IMR-90 (cell line): ENCODE results near the gene ORC2. TPM values are rescaled to one million over a fixed set of nuclear protein-coding genes. Genes with fewer than 3 reads are reported as not detected.
"Not testable (repeated sequence)": the region's sequence is repeated elsewhere in the genome, so short reads cannot be mapped to it uniquely, and the experiment has no call there.

Source experiments
- ATAC-seq: fragments of 200-7000 bp; cut with Tn5 transposase; 2 replicates; pipeline ENCODE4 v1.9.1; 2020; ENCODE audit warnings: low read depth, mild to moderate bottlenecking, moderate library complexity
- BruUV-seq: library from RNA; stranded (reverse); fragments of 400-500 nt; replicated peaks from 2 replicates; lab custom pipeline; 2021; lab: Mats Ljungman, UMichigan
- CTCF ChIA-PET: fragments of 300-600 bp; formaldehyde crosslinking; extraction: SDS; loops from one replicate; lab custom pipeline; 2021; ENCODE audit warnings: antibody characterized with exemption; lab: Yijun Ruan, JAX
- POLR2A ChIA-PET: fragments of 300-600 bp; sonication (Branson Sonifier 250); formaldehyde crosslinking; loops from one replicate; lab custom pipeline; 2022; ENCODE audit warnings: antibody characterized with exemption; ENCODE audit not compliant: unreplicated experiment; lab: Charles Lee
- DNase-seq: peaks from one replicate; pipeline ENCODE4 v3.0.0; 2013
- H2AFZ ChIP-seq: replicated peaks from 2 replicates; pipeline ENCODE3; 2013; ENCODE audit warnings: low read length, mild to moderate bottlenecking; ENCODE audit not compliant: poor library complexity
- H2AK5ac ChIP-seq: 2 replicates; pipeline ENCODE4 v1.6.1; 2013; ENCODE audit warnings: low read depth, low read length, inconsistent platforms
- H2AK9ac ChIP-seq: replicated peaks from 2 replicates; pipeline ENCODE3; 2013; ENCODE audit warnings: mild to moderate bottlenecking, low read depth, low read length, moderate library complexity; ENCODE audit not compliant: poor library complexity
- H2BK120ac ChIP-seq: 2 replicates; pipeline ENCODE4 v1.6.1; 2013; ENCODE audit warnings: low read depth, low read length, inconsistent platforms
- H2BK15ac ChIP-seq: 3 replicates; pipeline ENCODE4 v1.6.1; 2013; ENCODE audit warnings: low read depth, low read length, inconsistent platforms
- H2BK20ac ChIP-seq: 2 replicates; pipeline ENCODE4 v1.6.1; 2013; ENCODE audit warnings: low read depth, mild to moderate bottlenecking, inconsistent platforms, low read length, moderate library complexity
- H2BK5ac ChIP-seq: 2 replicates; pipeline ENCODE4 v1.6.1; 2013; ENCODE audit warnings: mild to moderate bottlenecking, low read depth, low read length, inconsistent platforms; ENCODE audit not compliant: poor library complexity, severe bottlenecking
- H3K14ac ChIP-seq: replicated peaks from 2 replicates; pipeline ENCODE4 v1.6.1; 2013; ENCODE audit warnings: low read depth, low read length, inconsistent platforms
- H3K18ac ChIP-seq: 2 replicates; pipeline ENCODE4 v1.6.1; 2013; ENCODE audit warnings: low read depth, low read length, control low read depth
- H3K23ac ChIP-seq: 2 replicates; pipeline ENCODE4 v1.6.1; 2013; ENCODE audit warnings: low read depth, low read length, inconsistent platforms
- H3K27ac ChIP-seq: 2 replicates; pipeline ENCODE4 v1.5.1; 2013; ENCODE audit warnings: mild to moderate bottlenecking, control low read depth, low read length; ENCODE audit not compliant: insufficient read depth
- H3K27me3 ChIP-seq: 2 replicates; pipeline ENCODE4 v1.6.1; 2013; ENCODE audit warnings: low read length; ENCODE audit not compliant: control insufficient read depth, insufficient read depth
- H3K36me3 ChIP-seq: 2 replicates; pipeline ENCODE4 v1.6.1; 2013; ENCODE audit warnings: low read length, mixed read lengths; ENCODE audit not compliant: control insufficient read depth, insufficient read depth
- H3K4ac ChIP-seq: 2 replicates; pipeline ENCODE4 v1.6.1; 2013; ENCODE audit warnings: low read depth, low read length, inconsistent platforms
- H3K4me1 ChIP-seq: 2 replicates; pipeline ENCODE4 v1.6.1; 2013; ENCODE audit warnings: low read length, mixed read lengths; ENCODE audit not compliant: control insufficient read depth, insufficient read depth
- H3K4me2 ChIP-seq: 2 replicates; pipeline ENCODE4 v1.6.1; 2013; ENCODE audit warnings: low read depth, mild to moderate bottlenecking, control low read depth, low read length, moderate library complexity
- H3K4me3 ChIP-seq: 2 replicates; pipeline ENCODE4 v1.5.1; 2013; ENCODE audit warnings: low read depth, mild to moderate bottlenecking, control low read depth, low read length, moderate library complexity; ENCODE audit not compliant: insufficient read depth
- H3K56ac ChIP-seq: 2 replicates; pipeline ENCODE4 v1.6.1; 2013; ENCODE audit warnings: low read length, inconsistent platforms; ENCODE audit not compliant: insufficient read depth; ENCODE audit errors: extremely low read depth
- H3K79me1 ChIP-seq, 2 experiments: 2 replicates each; pipeline ENCODE4 v1.6.1; 2013; ENCODE audit warnings: low read length in 2 of 2, inconsistent platforms in 1 of 2, low read depth in 1 of 2
- H3K9ac ChIP-seq: 2 replicates; pipeline ENCODE4 v1.6.1; 2013; ENCODE audit warnings: low read depth, low read length, control low read depth
- H3K9me1 ChIP-seq: 2 replicates; pipeline ENCODE4 v1.6.1; 2013; ENCODE audit warnings: low read length, inconsistent platforms; ENCODE audit not compliant: insufficient read depth
- H3K9me3 ChIP-seq: 2 replicates; pipeline ENCODE4 v1.6.1; 2013; ENCODE audit warnings: low read length; ENCODE audit not compliant: control insufficient read depth, insufficient read depth
- H4K20me1 ChIP-seq: 2 replicates; pipeline ENCODE4 v1.6.1; 2013; ENCODE audit warnings: low read length, inconsistent platforms; ENCODE audit not compliant: insufficient read depth
- H4K5ac ChIP-seq: 2 replicates; pipeline ENCODE4 v1.6.1; 2013; ENCODE audit warnings: mild to moderate bottlenecking, low read depth, low read length, control low read depth
- H4K8ac ChIP-seq, 2 experiments: 2 replicates each; pipeline ENCODE4 v1.6.1; 2013; ENCODE audit warnings: low read depth in 2 of 2, low read length in 2 of 2, control low read depth in 1 of 2, inconsistent platforms in 1 of 2
- H4K91ac ChIP-seq: 2 replicates; pipeline ENCODE4 v1.6.1; 2013; ENCODE audit warnings: low read depth, low read length, inconsistent platforms; ENCODE audit not compliant: insufficient read depth
- ELK1 ChIP-seq: fragments of 150-350 bp; IDR thresholded peaks from 2 replicates; pipeline ENCODE4 v1.6.1; 2016; ENCODE audit warnings: low read depth, mild to moderate bottlenecking, low read length, moderate library complexity, borderline replicate concordance
- RFX5 ChIP-seq: IDR thresholded peaks from 2 replicates; pipeline ENCODE4 v1.8.0; 2012; ENCODE audit warnings: low read depth, mild to moderate bottlenecking, low read length, moderate library complexity
- WGBS, 2 experiments: methylation state at CpG; one replicate each; pipeline versions ENCODE4 v1.1.5 to v1.1.7; 2013; ENCODE audit warnings: missing lambda C conversion rate in 2 of 2; ENCODE audit not compliant: insufficient read length in 1 of 2; ENCODE audit errors: extremely low coverage in 2 of 2; 5-methylcytosine and 5-hydroxymethylcytosine counted together
- dilution Hi-C: fragments of 300-500 bp; cut with HindIII; formaldehyde crosslinking; loops from one replicate; pipeline ENCODE4 v1.14.3; 2018; ENCODE audit warnings: low sequenced_read_pairs; ENCODE audit not compliant: unreplicated experiment
- in situ Hi-C: fragments of 300-500 bp; cut with MboI; formaldehyde crosslinking; loops from 3 replicates; pipeline ENCODE4 v1.14.3; 2019; ENCODE audit warnings: low sequenced_read_pairs, inconsistent platforms, mixed read lengths
- intact Hi-C: fragments of 100-400 bp; cut with micrococcal nuclease; formaldehyde crosslinking; loops from 2 replicates; pipeline ENCODE4 v1.10.0; 2022
- polyA plus RNA-seq, 3 experiments: library from polyadenylated mRNA; depleted of rRNA; stranded (reverse); fragments of >200 nt; gene quantifications; 2 replicates each; pipeline ENCODE4 v1.2.3, GENCODE V29; 2012; ENCODE audit warnings: low replicate concordance in 1 of 3
- total RNA-seq: library from RNA; depleted of rRNA; stranded (reverse); fragments of >200 nt; gene quantifications from 2 replicates; pipeline ENCODE4 v1.2.3, GENCODE V29; 2012

The ORC2 gene
- total and polyA plus RNA-seq, 2 of the 4 experiments (the other 2 are of a cell fraction), result 4.4 to 10.0 TPM

- no peak for TF ChIP-seq ELK1
- TF ChIP-seq RFX5, result no peak
These were observed 74.5 kb downstream of the ORC2 start, which contains the start of the genes NIF3L1 and PPIL3 (continued) for GRCh38 chr2:200888704-200889625.

DNA sequence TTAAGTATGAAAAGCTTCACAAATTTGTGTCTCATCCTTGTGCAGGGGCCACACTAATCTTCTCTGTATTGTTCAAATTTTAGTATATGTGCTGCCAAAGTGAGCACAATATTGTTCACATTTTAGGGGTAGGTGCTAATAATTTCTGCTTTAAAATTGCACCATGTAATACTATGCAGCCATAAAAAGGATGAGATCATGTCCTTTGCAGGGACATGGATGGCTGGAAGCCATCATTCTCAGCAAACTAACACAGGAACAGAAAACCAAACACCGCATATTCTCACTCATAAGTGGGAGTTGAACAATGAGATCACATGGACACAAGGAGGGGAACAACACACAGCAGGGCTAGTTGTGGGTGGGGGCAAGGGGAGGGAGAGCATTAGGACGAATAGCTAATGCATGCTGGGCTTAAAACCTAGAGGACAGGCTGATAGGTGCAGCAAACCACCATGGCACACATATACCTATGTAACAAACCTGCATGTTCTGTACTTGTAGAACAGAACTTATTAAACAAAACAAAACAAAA is 81.7 kb downstream of the ORC2 start:
- H3K4me2 ChIP-seq, H2BK5ac ChIP-seq, H3K79me1 ChIP-seq, H4K91ac ChIP-seq, intact Hi-C loops, H2BK20ac ChIP-seq, ATAC-seq, H3K27me3 ChIP-seq, H3K14ac ChIP-seq, CTCF ChIA-PET, H4K20me1 ChIP-seq, H3K9ac ChIP-seq, H3K4me3 ChIP-seq, H2BK15ac ChIP-seq, H3K56ac ChIP-seq, in situ Hi-C loops, POLR2A ChIA-PET, H3K18ac ChIP-seq, DNase-seq, BruUV-seq, H2BK120ac ChIP-seq, H3K27ac ChIP-seq, H4K5ac ChIP-seq, H3K9me3 ChIP-seq, H2AK9ac ChIP-seq, dilution Hi-C loops, H3K4ac ChIP-seq, H2AFZ ChIP-seq, H3K9me1 ChIP-seq, H4K8ac ChIP-seq, H3K23ac ChIP-seq, H3K4me1 ChIP-seq, H2AK5ac ChIP-seq: not testable (repeated sequence)
- H3K36me3 ChIP-seq, result peaks cover 22% of the 10 kb centered on the region
- no CpG with 5 or more reads among the region's 2 CpGs for WGBS, 2 experiments
